BJ (cell line): Measurements from ENCODE around the gene LAMA2. TPM values are rescaled to one million over a fixed set of nuclear protein-coding genes. Genes with fewer than 3 reads are reported as not detected.
A peak's percentile ranks its signal among the peaks of the same experiment; 100 is the strongest.

ENCODE experiments used
- CTCF ChIA-PET: fragments of 350-600 bp; formaldehyde crosslinking; extraction: SDS; loops from one replicate; lab custom pipeline; 2021; ENCODE audit warnings: antibody characterized with exemption, inconsistent platforms; lab: Yijun Ruan, JAX
- POLR2A ChIA-PET: fragments of 300-600 bp; sonication (Branson Sonifier 250); formaldehyde crosslinking; extraction: SDS; loops from one replicate; lab custom pipeline; 2021; ENCODE audit warnings: antibody characterized with exemption; lab: Charles Lee
- DNase-seq: peaks from one replicate; pipeline ENCODE4 v3.0.0-alpha.2; 2011; ENCODE audit warnings: low read depth
- H3K27me3 ChIP-seq: 2 replicates; pipeline ENCODE4 v1.6.0; 2011; ENCODE audit warnings: low read length; ENCODE audit not compliant: control insufficient read depth, insufficient read depth
- H3K36me3 ChIP-seq: 2 replicates; pipeline ENCODE4 v1.5.1; 2011; ENCODE audit warnings: low read length; ENCODE audit not compliant: control insufficient read depth, insufficient read depth
- H3K4me3 ChIP-seq: 2 replicates; pipeline ENCODE4 v1.5.1; 2011; ENCODE audit warnings: low read depth, mild to moderate bottlenecking, control low read depth, low read length
- CTCF ChIP-seq: IDR thresholded peaks from 2 replicates; pipeline ENCODE4 v1.5.1; 2011; ENCODE audit warnings: low read depth, mild to moderate bottlenecking, control low read depth, inconsistent platforms, low read length, moderate library complexity; ENCODE audit not compliant: insufficient read depth
- polyA plus RNA-seq: library from polyadenylated mRNA; depleted of rRNA; stranded (reverse); fragments of >200 nt; gene quantifications from 2 replicates; pipeline ENCODE4 v1.2.3, GENCODE V29; 2011

LAMA2 gene
- polyA plus RNA-seq, 1 experiment: 50.0 TPM

- no peak for DNase-seq
- Histone ChIP-seq H3K36me3 (no peaks in the 10 kb centered on the region), H3K4me3 (no peak overlapping the region), H3K27me3 (no peaks in the 10 kb centered on the region)
- CTCF ChIA-PET: no interaction called here
- no peak for TF ChIP-seq CTCF
- POLR2A ChIA-PET: no interaction called here
Observed at GRCh38 chr6:128870746-128871145, 12.2 kb upstream of the LAMA2 start.

GRCh38 chr6:128874863-128875262 lies 8.1 kb upstream of the LAMA2 start:
- no peaks in the 10 kb centered on the region for H3K36me3 ChIP-seq
- no peak for DNase-seq
- ChIA-PET CTCF (no interaction called here), POLR2A (no interaction called here)
- no peak for TF ChIP-seq CTCF
- H3K27me3 ChIP-seq: no peaks in the 10 kb centered on the region
- no peak overlapping the region for H3K4me3 ChIP-seq

GRCh38 chr6:128882560-128882959 lies 378 bp upstream of the LAMA2 start:
- POLR2A ChIA-PET: no interaction called here
- H3K27me3 ChIP-seq: no peaks in the 10 kb centered on the region
- H3K4me3 ChIP-seq: peak overlapping the region; percentile 68
- DNase-seq: no peak
- no peaks in the 10 kb centered on the region for H3K36me3 ChIP-seq
- TF ChIP-seq CTCF: no peak
- CTCF ChIA-PET: no interaction called here

GRCh38 chr6:128883906-128884305 lies 968 bp downstream of the LAMA2 start:
- no peaks in the 10 kb centered on the region for H3K36me3 ChIP-seq
- DNase-seq: no peak
- no peaks in the 10 kb centered on the region for H3K27me3 ChIP-seq
- ChIA-PET POLR2A (no interaction called here), CTCF (interaction anchor here (0.6 to 0.7 kb wide), 2 partner anchors 14 to 310 kb away, joined by 3 read pairs; no protein-coding TSS in a partner anchor)
- peak overlapping the region; percentile 68 for H3K4me3 ChIP-seq
- TF ChIP-seq CTCF: no peak

GRCh38 chr6:128885381-128885780 lies 2.4 kb downstream of the LAMA2 start:
- no peak overlapping the region for H3K4me3 ChIP-seq

More at GRCh38 chr6:128885381-128885780, 2.4 kb downstream of the LAMA2 start:
- CTCF ChIA-PET: interaction anchor here (0.6 kb wide), 1 partner anchor 485 kb away, joined by 3 read pairs; no protein-coding TSS in a partner anchor
- POLR2A ChIA-PET: no interaction called here
- no peaks in the 10 kb centered on the region for H3K36me3 ChIP-seq
- no peak for DNase-seq
- no peaks in the 10 kb centered on the region for H3K27me3 ChIP-seq
- no peak for TF ChIP-seq CTCF
